HCT116 (cell line): ENCODE measurements around the gene DCAF5. TPM values are rescaled to one million over a fixed set of nuclear protein-coding genes. Genes with fewer than 3 reads are reported as not detected.
"Not testable (repeated sequence)": the region's sequence is repeated elsewhere in the genome, so short reads cannot be mapped to it uniquely, and the experiment has no call there.

Experiments used
- ATAC-seq: fragments of 200-7000 bp; cut with Tn5 transposase; 2 replicates; pipeline ENCODE4 v1.9.1; 2020; ENCODE audit warnings: mild to moderate bottlenecking, moderate library complexity
- BruUV-seq: library from RNA; stranded (reverse); fragments of 400-500 nt; replicated peaks from 2 replicates; lab custom pipeline; 2021; lab: Mats Ljungman, UMichigan
- CTCF ChIA-PET: fragments of 300-600 bp; sonication (Branson Sonifier 250); formaldehyde crosslinking; loops from one replicate; lab custom pipeline; 2021; ENCODE audit warnings: antibody characterized with exemption; lab: Charles Lee
- POLR2A ChIA-PET: fragments of 300-600, 350-600 bp; sonication (Branson Sonifier 250); formaldehyde crosslinking; loops from one replicate; lab custom pipeline; 2021; ENCODE audit warnings: antibody characterized with exemption; lab: Charles Lee
- RAD21 ChIA-PET, 2 experiments: fragments of 300-600 bp; sonication (Branson Sonifier 250); formaldehyde crosslinking; loops; one replicate each; lab custom pipeline; 2023; ENCODE audit warnings: low total read pairs in 2 of 2; ENCODE audit not compliant: uncharacterized antibody in 2 of 2, unreplicated experiment in 2 of 2, low non-redundant PET in 1 of 2; lab: Charles Lee
- DNase-seq: peaks from one replicate; pipeline ENCODE4 v3.0.0-alpha.2; 2010; ENCODE audit warnings: low read depth, low spot score
- H2AFZ ChIP-seq: fragments of 200-600 bp; shearing (Covaris generic), sonication (generic); 2 replicates; pipeline ENCODE4 v1.6.1; 2017; ENCODE audit warnings: low read depth, mixed run types, mixed read lengths, antibody characterized with exemption, low read length; ENCODE audit not compliant: poor library complexity, severe bottlenecking
- H3K27ac ChIP-seq: 2 replicates; pipeline ENCODE4 v1.5.1; 2012; ENCODE audit warnings: low read depth, low read length
- H3K27me3 ChIP-seq: fragments of 200-600 bp; sonication (generic); 2 replicates; pipeline ENCODE4 v1.6.1; 2016; ENCODE audit warnings: mixed run types, low read length, mixed read lengths; ENCODE audit not compliant: insufficient read depth
- H3K36me3 ChIP-seq, 2 experiments: fragments of 200-500 bp in 1 of 2; fragments of 200-600 bp in 1 of 2; sonication (Bioruptor generic) in 1 of 2; sonication (generic) in 1 of 2; 2 replicates each; pipeline versions ENCODE4 v1.5.1 to v1.6.1; 2014 to 2016; ENCODE audit warnings: low read length in 2 of 2, inconsistent platforms in 1 of 2, mixed read lengths in 1 of 2, mixed run types in 1 of 2; ENCODE audit not compliant: insufficient read depth in 2 of 2, control insufficient read depth in 1 of 2
- H3K4me1 ChIP-seq, 2 experiments: fragments of 200-600 bp in 1 of 2; sonication (generic) in 1 of 2; 2 replicates each; pipeline versions ENCODE4 v1.5.1 to v1.6.1; 2012 to 2017; ENCODE audit warnings: low read length in 2 of 2, inconsistent platforms in 1 of 2, mild to moderate bottlenecking in 1 of 2, mixed read lengths in 1 of 2, mixed run types in 1 of 2, moderate library complexity in 1 of 2; ENCODE audit not compliant: insufficient read depth in 2 of 2, control insufficient read depth in 1 of 2
- H3K4me2 ChIP-seq: fragments of 200-600 bp; sonication (generic); 2 replicates; pipeline ENCODE4 v1.6.1; 2017; ENCODE audit warnings: mixed run types, low read length, mixed read lengths
- H3K4me3 ChIP-seq, 2 experiments: fragments of 200-600 bp in 1 of 2; sonication (generic) in 1 of 2; replicated peaks in 1 of 2; 2 replicates each; pipeline ENCODE4 v1.5.1; 2011 to 2016; ENCODE audit warnings: low read length in 2 of 2, control low read depth in 1 of 2, low read depth in 1 of 2, mild to moderate bottlenecking in 1 of 2, mixed read lengths in 1 of 2, mixed run types in 1 of 2
- H3K79me2 ChIP-seq: fragments of 200-600 bp; sonication (generic); 2 replicates; pipeline ENCODE4 v1.6.1; 2017; ENCODE audit warnings: mild to moderate bottlenecking, mixed run types, low read length, moderate library complexity, mixed read lengths; ENCODE audit not compliant: insufficient read depth
- H3K9ac ChIP-seq: fragments of 200-600 bp; sonication (generic); 2 replicates; pipeline ENCODE4 v1.6.1; 2016; ENCODE audit warnings: low read length, mixed read lengths
- H3K9me2 ChIP-seq: fragments of 200-600 bp; sonication (generic), shearing (Covaris generic); 2 replicates; pipeline ENCODE4 v1.6.1; 2017; ENCODE audit warnings: mixed run types, mild to moderate bottlenecking, moderate library complexity; ENCODE audit not compliant: insufficient read depth
- H3K9me3 ChIP-seq, 2 experiments: fragments of 200-500 bp in 1 of 2; fragments of 200-600 bp in 1 of 2; sonication (Bioruptor generic) in 1 of 2; sonication (generic) in 1 of 2; 2 replicates each; pipeline ENCODE4 v1.6.1; 2014 to 2017; ENCODE audit warnings: low read length in 2 of 2, mixed read lengths in 2 of 2, inconsistent platforms in 1 of 2, low read depth in 1 of 2, mild to moderate bottlenecking in 1 of 2, mixed run types in 1 of 2, moderate library complexity in 1 of 2; ENCODE audit not compliant: control insufficient read depth in 1 of 2, insufficient read depth in 1 of 2
- H4K20me1 ChIP-seq: fragments of 200-600 bp; sonication (generic), shearing (Covaris generic); 2 replicates; pipeline ENCODE4 v1.6.1; 2017; ENCODE audit warnings: mixed run types, mild to moderate bottlenecking, moderate library complexity; ENCODE audit not compliant: insufficient read depth
- CBX3 ChIP-seq: IDR thresholded peaks from 2 replicates; pipeline ENCODE4 v1.6.1; 2012; ENCODE audit warnings: low read depth
- CEBPB ChIP-seq: IDR thresholded peaks from 2 replicates; pipeline ENCODE4 v1.6.1; 2012; ENCODE audit warnings: low read depth
- ELF1 ChIP-seq: IDR thresholded peaks from 2 replicates; pipeline ENCODE4 v1.6.1; 2012; ENCODE audit warnings: low read depth, borderline replicate concordance
- EZH2 ChIP-seq: fragments of 200-600 bp; sonication (generic); IDR thresholded peaks from 2 replicates; pipeline ENCODE4 v1.6.1; 2017; ENCODE audit warnings: antibody characterized with exemption, mixed run types
- EZH2phosphoT487 ChIP-seq: fragments of 200-600 bp; IDR thresholded peaks from 2 replicates; pipeline ENCODE4 v1.6.1; 2018; ENCODE audit warnings: antibody characterized with exemption, borderline replicate concordance
- JUND ChIP-seq: IDR thresholded peaks from 2 replicates; pipeline ENCODE4 v1.6.1; 2012
- RAD21 ChIP-seq: IDR thresholded peaks from 2 replicates; pipeline ENCODE4 v1.6.1; 2012; ENCODE audit warnings: low read depth, mild to moderate bottlenecking
- REST ChIP-seq: IDR thresholded peaks from 2 replicates; pipeline ENCODE4 v1.6.1; 2012; ENCODE audit warnings: low read depth
- SRF ChIP-seq: IDR thresholded peaks from 2 replicates; pipeline ENCODE4 v1.6.1; 2012; ENCODE audit warnings: low read depth
- TCF7L2 ChIP-seq: IDR thresholded peaks from 2 replicates; pipeline ENCODE4 v1.7.0; 2011; ENCODE audit warnings: borderline replicate concordance, inconsistent platforms; ENCODE audit not compliant: insufficient read depth, insufficient read length; ENCODE audit errors: extremely low read depth
- YY1 ChIP-seq: IDR thresholded peaks from 2 replicates; pipeline ENCODE4 v1.6.1; 2011; ENCODE audit warnings: low read length, low read depth, moderate library complexity, mild to moderate bottlenecking; ENCODE audit not compliant: insufficient replicate concordance; ENCODE audit errors: extremely low read depth
- ZNF274 ChIP-seq: fragments of 200-500 bp; sonication (Bioruptor generic); IDR thresholded peaks from 2 replicates; pipeline ENCODE4 v1.6.1; 2014; ENCODE audit warnings: mild to moderate bottlenecking, low read depth, low read length, inconsistent platforms
- intact Hi-C: fragments of 100-400 bp; cut with micrococcal nuclease; formaldehyde crosslinking; loops from 2 replicates; pipeline ENCODE4 v1.10.0; 2022
- total RNA-seq: library from RNA; stranded (reverse); gene quantifications from one replicate; pipeline ENCODE4 v1.2.1, GENCODE V29; 2021; ENCODE audit not compliant: unreplicated experiment

DCAF5 gene
- total RNA-seq, 1 experiment from 2014 or later = 27.1 TPM

GRCh38 chr14:69170839-69171238 is 17.9 kb upstream of the DCAF5 start:
- no peaks in the 10 kb centered on the region for H3K9me3 ChIP-seq
- no peaks in the 10 kb centered on the region for H3K9me2 ChIP-seq
- DNase-seq (no peak), ATAC-seq (no peak)
- no peaks in the 10 kb centered on the region for H3K36me3 ChIP-seq
- no peaks in the 10 kb centered on the region for H3K4me1 ChIP-seq
- TF ChIP-seq JUND = no peak
- H3K4me2 ChIP-seq = no peak overlapping the region
- no peaks in the 10 kb centered on the region for H3K27me3 ChIP-seq
- ChIA-PET CTCF (no interaction called here), RAD21 (no interaction called here), POLR2A (no interaction called here)
- H4K20me1 ChIP-seq = no peaks in the 10 kb centered on the region
- H3K4me3 ChIP-seq = no peak overlapping the region
- no peak overlapping the region for H2AFZ ChIP-seq
- BruUV-seq = no TSS peak
- H3K9ac ChIP-seq = no peak overlapping the region
- H3K79me2 ChIP-seq = no peaks in the 10 kb centered on the region
- intact Hi-C loops = no loop called here
- H3K27ac ChIP-seq = no peak overlapping the region

- H3K27me3 ChIP-seq, RAD21 ChIA-PET, H3K9ac ChIP-seq, POLR2A ChIA-PET, H3K4me3 ChIP-seq, H3K27ac ChIP-seq, CTCF ChIA-PET, H3K4me1 ChIP-seq, BruUV-seq, H3K36me3 ChIP-seq, intact Hi-C loops, DNase-seq, H4K20me1 ChIP-seq, H3K4me2 ChIP-seq, H3K9me2 ChIP-seq, H3K9me3 ChIP-seq, H2AFZ ChIP-seq, ATAC-seq, H3K79me2 ChIP-seq: not testable (repeated sequence)
Measured at GRCh38 chr14:69165787-69166186, 12.9 kb upstream of the DCAF5 start.

- ATAC-seq (no peak), DNase-seq (no peak)
- ChIA-PET RAD21 (no interaction called here), CTCF (no interaction called here), POLR2A (no interaction called here)
- no peak overlapping the region for H3K9ac ChIP-seq
- H3K27ac ChIP-seq = no peak overlapping the region
- H4K20me1 ChIP-seq = no peaks in the 10 kb centered on the region
- H3K4me2 ChIP-seq = no peak overlapping the region
- no peaks in the 10 kb centered on the region; the same call in 1 of the 2 replicates for H3K9me2 ChIP-seq
- H3K27me3 ChIP-seq = no peaks in the 10 kb centered on the region
- no peaks in the 10 kb centered on the region for H3K36me3 ChIP-seq
- no peaks in the 10 kb centered on the region for H3K79me2 ChIP-seq
- H2AFZ ChIP-seq = no peak overlapping the region
- intact Hi-C loops = no loop called here
- H3K9me3 ChIP-seq = no peaks in the 10 kb centered on the region
- BruUV-seq = no TSS peak
- no peak overlapping the region for H3K4me3 ChIP-seq
- H3K4me1 ChIP-seq = no peaks in the 10 kb centered on the region
- TF ChIP-seq EZH2phosphoT487 (no peak), YY1 (no peak), RAD21 (no peak), ELF1 (no peak), EZH2 (no peak), SRF (no peak), REST (no peak), CBX3 (no peak), CEBPB (no peak), TCF7L2 (no peak), ZNF274 (no peak)
Measured at GRCh38 chr14:69161590-69161989, 8.7 kb upstream of the DCAF5 start.
